Measurements from ENCODE around the gene DSCAM. TPM values are rescaled to one million over a fixed set of nuclear protein-coding genes. Genes with fewer than 3 reads are reported as not detected.

DSCAM gene
- total and polyA plus RNA-seq, 2 experiments from 2014 or later = 0.07 TPM; not detected in 1

DNA sequence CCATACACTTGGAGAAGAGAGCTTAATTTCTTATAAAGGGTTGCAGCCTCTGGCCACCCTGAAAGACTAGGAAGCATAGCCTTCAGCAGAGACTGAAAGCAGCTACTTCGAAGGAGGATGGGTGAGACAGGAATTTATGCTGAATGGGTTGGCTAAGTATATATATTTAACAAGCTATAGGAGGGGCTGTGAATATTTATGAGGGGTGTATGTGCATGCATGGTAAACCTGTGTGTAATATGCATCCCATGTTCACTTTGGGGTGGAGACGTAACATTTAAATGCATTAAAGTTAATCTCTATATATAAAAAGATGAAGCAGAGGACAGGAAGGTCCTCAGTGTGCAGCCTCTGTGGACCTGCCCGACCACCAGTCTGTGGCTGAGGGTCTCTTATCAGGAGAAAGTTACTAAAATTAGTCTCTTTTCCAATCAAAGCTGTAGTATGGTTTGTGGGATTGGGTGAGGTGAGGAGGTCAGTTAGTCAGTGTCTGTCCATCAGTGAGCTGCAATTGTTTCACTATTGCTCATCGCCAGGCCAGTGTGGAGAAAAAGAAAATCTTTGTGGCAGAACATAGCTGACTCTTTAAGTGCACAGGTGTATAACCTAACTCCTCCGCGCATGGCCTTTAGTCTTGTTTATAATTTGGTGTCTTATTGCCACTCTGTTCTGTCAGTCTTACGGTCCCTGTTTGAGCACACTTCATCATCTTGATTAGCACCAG is 35.4 kb upstream of the DSCAM start:
- H3F3A ChIP-seq (replicated peaks; ENCODE audit: low read depth) = no peaks in the 10 kb centered on the region
- H3K9me2 ChIP-seq (ENCODE audit: insufficient read depth) = no peaks in the 10 kb centered on the region
- TF ChIP-seq, protein P1, sequence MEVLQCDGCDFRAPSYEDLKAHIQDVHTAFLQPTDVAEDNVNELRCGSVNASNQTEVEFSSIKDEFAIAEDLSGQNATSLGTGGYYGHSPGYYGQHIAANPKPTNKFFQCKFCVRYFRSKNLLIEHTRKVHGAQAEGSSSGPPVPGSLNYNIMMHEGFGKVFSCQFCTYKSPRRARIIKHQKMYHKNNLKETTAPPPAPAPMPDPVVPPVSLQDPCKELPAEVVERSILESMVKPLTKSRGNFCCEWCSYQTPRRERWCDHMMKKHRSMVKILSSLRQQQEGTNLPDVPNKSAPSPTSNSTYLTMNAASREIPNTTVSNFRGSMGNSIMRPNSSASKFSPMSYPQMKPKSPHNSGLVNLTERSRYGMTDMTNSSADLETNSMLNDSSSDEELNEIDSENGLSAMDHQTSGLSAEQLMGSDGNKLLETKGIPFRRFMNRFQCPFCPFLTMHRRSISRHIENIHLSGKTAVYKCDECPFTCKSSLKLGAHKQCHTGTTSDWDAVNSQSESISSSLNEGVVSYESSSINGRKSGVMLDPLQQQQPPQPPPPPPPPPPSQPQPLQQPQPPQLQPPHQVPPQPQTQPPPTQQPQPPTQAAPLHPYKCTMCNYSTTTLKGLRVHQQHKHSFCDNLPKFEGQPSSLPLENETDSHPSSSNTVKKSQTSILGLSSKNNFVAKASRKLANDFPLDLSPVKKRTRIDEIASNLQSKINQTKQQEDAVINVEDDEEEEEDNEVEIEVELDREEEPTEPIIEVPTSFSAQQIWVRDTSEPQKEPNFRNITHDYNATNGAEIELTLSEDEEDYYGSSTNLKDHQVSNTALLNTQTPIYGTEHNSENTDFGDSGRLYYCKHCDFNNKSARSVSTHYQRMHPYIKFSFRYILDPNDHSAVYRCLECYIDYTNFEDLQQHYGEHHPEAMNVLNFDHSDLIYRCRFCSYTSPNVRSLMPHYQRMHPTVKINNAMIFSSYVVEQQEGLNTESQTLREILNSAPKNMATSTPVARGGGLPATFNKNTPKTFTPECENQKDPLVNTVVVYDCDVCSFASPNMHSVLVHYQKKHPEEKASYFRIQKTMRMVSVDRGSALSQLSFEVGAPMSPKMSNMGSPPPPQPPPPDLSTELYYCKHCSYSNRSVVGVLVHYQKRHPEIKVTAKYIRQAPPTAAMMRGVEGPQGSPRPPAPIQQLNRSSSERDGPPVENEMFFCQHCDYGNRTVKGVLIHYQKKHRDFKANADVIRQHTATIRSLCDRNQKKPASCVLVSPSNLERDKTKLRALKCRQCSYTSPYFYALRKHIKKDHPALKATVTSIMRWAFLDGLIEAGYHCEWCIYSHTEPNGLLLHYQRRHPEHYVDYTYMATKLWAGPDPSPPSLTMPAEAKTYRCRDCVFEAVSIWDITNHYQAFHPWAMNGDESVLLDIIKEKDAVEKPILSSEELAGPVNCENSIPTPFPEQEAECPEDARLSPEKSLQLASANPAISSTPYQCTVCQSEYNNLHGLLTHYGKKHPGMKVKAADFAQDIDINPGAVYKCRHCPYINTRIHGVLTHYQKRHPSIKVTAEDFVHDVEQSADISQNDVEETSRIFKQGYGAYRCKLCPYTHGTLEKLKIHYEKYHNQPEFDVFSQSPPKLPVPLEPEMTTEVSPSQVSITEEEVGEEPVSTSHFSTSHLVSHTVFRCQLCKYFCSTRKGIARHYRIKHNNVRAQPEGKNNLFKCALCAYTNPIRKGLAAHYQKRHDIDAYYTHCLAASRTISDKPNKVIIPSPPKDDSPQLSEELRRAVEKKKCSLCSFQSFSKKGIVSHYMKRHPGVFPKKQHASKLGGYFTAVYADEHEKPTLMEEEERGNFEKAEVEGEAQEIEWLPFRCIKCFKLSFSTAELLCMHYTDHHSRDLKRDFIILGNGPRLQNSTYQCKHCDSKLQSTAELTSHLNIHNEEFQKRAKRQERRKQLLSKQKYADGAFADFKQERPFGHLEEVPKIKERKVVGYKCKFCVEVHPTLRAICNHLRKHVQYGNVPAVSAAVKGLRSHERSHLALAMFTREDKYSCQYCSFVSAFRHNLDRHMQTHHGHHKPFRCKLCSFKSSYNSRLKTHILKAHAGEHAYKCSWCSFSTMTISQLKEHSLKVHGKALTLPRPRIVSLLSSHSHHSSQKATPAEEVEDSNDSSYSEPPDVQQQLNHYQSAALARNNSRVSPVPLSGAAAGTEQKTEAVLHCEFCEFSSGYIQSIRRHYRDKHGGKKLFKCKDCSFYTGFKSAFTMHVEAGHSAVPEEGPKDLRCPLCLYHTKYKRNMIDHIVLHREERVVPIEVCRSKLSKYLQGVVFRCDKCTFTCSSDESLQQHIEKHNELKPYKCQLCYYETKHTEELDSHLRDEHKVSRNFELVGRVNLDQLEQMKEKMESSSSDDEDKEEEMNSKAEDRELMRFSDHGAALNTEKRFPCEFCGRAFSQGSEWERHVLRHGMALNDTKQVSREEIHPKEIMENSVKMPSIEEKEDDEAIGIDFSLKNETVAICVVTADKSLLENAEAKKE (CRISPR knock-in tag; IDR thresholded peaks at IDR 0.05) = no peak
- TF ChIP-seq, protein P2, sequence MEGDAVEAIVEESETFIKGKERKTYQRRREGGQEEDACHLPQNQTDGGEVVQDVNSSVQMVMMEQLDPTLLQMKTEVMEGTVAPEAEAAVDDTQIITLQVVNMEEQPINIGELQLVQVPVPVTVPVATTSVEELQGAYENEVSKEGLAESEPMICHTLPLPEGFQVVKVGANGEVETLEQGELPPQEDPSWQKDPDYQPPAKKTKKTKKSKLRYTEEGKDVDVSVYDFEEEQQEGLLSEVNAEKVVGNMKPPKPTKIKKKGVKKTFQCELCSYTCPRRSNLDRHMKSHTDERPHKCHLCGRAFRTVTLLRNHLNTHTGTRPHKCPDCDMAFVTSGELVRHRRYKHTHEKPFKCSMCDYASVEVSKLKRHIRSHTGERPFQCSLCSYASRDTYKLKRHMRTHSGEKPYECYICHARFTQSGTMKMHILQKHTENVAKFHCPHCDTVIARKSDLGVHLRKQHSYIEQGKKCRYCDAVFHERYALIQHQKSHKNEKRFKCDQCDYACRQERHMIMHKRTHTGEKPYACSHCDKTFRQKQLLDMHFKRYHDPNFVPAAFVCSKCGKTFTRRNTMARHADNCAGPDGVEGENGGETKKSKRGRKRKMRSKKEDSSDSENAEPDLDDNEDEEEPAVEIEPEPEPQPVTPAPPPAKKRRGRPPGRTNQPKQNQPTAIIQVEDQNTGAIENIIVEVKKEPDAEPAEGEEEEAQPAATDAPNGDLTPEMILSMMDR (conservative IDR thresholded peaks at IDR 0.05; ENCODE audit: low read depth in 2 of 2) = no peak
- TF ChIP-seq JUNB (IDR thresholded peaks at IDR 0.05; ENCODE audit: unreplicated experiment) = no peak
- H4K20me1 ChIP-seq (replicated peaks; ENCODE audit: insufficient read depth) = no peaks in the 10 kb centered on the region
- H3K27me3 ChIP-seq (ENCODE audit: insufficient read depth) = no peaks in the 10 kb centered on the region
- no peaks in the 10 kb centered on the region for H3K4me1 ChIP-seq (ENCODE audit: insufficient read depth)
- H3K79me2 ChIP-seq (replicated peaks; ENCODE audit: insufficient read depth) = no peaks in the 10 kb centered on the region
- peaks cover 2% of the 10 kb centered on the region for H3K27me3 Mint-ChIP-seq (ENCODE audit: insufficient read depth, low read depth, poor library complexity)
- H3K27ac ChIP-seq (ENCODE audit: low read depth) = no peak overlapping the region
- DNase-seq (ENCODE audit: low spot score) (no peak), ATAC-seq (no peak)
- no peak overlapping the region for H3K4me3 ChIP-seq
- H2AFZ ChIP-seq = no peak overlapping the region
- H3K4me2 ChIP-seq = no peak overlapping the region
- H3K9me3 Mint-ChIP-seq = peaks cover 87% of the 10 kb centered on the region
- no peaks in the 10 kb centered on the region for H3K4me1 Mint-ChIP-seq
- H3K36me3 Mint-ChIP-seq (ENCODE audit: low read depth) = peaks cover 9% of the 10 kb centered on the region; the same call in 2 of the 3 replicates
- H3K4me3 Mint-ChIP-seq = no peak overlapping the region
- H3K27ac Mint-ChIP-seq = no peak overlapping the region
- H3K36me3 ChIP-seq (ENCODE audit: insufficient read depth) = no peaks in the 10 kb centered on the region; the same call in 1 of the 2 replicates

Measured in GM23338 (cell line).